ENCODE results near the gene PPM1M.

PPM1M gene

GRCh38 chr3:52243791-52244628, 1.5 kb upstream of the PPM1M start (continued):
- TF ChIP-seq, protein P1, sequence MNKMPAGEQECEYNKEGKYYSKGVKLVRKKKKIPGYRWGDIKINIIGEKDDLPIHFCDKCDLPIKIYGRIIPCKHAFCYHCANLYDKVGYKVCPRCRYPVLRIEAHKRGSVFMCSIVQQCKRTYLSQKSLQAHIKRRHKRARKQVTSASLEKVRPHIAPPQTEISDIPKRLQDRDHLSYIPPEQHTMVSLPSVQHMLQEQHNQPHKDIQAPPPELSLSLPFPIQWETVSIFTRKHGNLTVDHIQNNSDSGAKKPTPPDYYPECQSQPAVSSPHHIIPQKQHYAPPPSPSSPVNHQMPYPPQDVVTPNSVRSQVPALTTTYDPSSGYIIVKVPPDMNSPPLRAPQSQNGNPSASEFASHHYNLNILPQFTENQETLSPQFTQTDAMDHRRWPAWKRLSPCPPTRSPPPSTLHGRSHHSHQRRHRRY (tag by site-specific recombination; IDR thresholded peaks at IDR 0.05), result no peak
- TF ChIP-seq, protein P2, sequence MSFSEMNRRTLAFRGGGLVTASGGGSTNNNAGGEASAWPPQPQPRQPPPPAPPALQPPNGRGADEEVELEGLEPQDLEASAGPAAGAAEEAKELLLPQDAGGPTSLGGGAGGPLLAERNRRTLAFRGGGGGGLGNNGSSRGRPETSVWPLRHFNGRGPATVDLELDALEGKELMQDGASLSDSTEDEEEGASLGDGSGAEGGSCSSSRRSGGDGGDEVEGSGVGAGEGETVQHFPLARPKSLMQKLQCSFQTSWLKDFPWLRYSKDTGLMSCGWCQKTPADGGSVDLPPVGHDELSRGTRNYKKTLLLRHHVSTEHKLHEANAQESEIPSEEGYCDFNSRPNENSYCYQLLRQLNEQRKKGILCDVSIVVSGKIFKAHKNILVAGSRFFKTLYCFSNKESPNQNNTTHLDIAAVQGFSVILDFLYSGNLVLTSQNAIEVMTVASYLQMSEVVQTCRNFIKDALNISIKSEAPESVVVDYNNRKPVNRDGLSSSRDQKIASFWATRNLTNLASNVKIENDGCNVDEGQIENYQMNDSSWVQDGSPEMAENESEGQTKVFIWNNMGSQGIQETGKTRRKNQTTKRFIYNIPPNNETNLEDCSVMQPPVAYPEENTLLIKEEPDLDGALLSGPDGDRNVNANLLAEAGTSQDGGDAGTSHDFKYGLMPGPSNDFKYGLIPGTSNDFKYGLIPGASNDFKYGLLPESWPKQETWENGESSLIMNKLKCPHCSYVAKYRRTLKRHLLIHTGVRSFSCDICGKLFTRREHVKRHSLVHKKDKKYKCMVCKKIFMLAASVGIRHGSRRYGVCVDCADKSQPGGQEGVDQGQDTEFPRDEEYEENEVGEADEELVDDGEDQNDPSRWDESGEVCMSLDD (tag by site-specific recombination; IDR thresholded peaks at IDR 0.05), result no peak

GRCh38 chr3:52246264-52246620, 683 bp downstream of the PPM1M start:
- no peaks in the 10 kb centered on the region; the same call in 1 of the 2 replicates for H3K4me1 ChIP-seq (ENCODE audit: control insufficient read depth, insufficient read depth, low read length)
- 0 out of 2 replicates have a peak, but pooled peaks have one; percentile 5 for TF ChIP-seq ZBTB20 (tag by site-specific recombination; IDR thresholded peaks at IDR 0.05)
- TF ChIP-seq ZNF335 (tag by site-specific recombination; conservative IDR thresholded peaks at IDR 0.05), result 0 out of 2 replicates have a peak, but pooled peaks have one; percentile 29
- TF ChIP-seq ZNF785 (tag by site-specific recombination; IDR thresholded peaks at IDR 0.05), result no peak
- 0 out of 2 replicates have a peak, but pooled peaks have one; percentile 6 for TF ChIP-seq SCRT2 (tag by site-specific recombination; IDR thresholded peaks at IDR 0.05)
- TF ChIP-seq ZNF211 (tag by site-specific recombination; IDR thresholded peaks at IDR 0.05; ENCODE audit: low read depth), result no peak
- H3K36me3 ChIP-seq (ENCODE audit: control insufficient read depth in 2 of 2, insufficient read depth in 1 of 2, low read length in 2 of 2), result peaks cover 0 to 34% of the 10 kb centered on the region in 2 experiments; a peak in 2 of 3 replicates
- no peak overlapping the region; the same call in 1 of the 2 replicates for H3K27ac ChIP-seq (ENCODE audit: extremely low read depth, low read depth, low read length)
- POLR2A ChIA-PET, result interaction anchor here (0.6 to 1.0 kb wide), 2 partner anchors 9 to 13 kb away, joined by 3 read pairs; no protein-coding TSS in a partner anchor
- CTCF ChIA-PET, result no interaction called here
- peak overlapping the region; percentile 21; the same call in 1 of the 2 replicates for H3K4me3 ChIP-seq (ENCODE audit: low read depth, low read length)
- H3K9me3 ChIP-seq (ENCODE audit: control insufficient read depth, insufficient read depth, low read depth, low read length), result no peaks in the 10 kb centered on the region

GRCh38 chr3:52246728-52247408, 1.3 kb downstream of the PPM1M start:
- TF ChIP-seq ZBTB8A (tag by site-specific recombination; IDR thresholded peaks at IDR 0.05) (0 out of 2 replicates have a peak, but pooled peaks have one; percentile 23), ZNF513 (tag by site-specific recombination; IDR thresholded peaks at IDR 0.05) (no peak)
- Histone ChIP-seq H3K27ac (ENCODE audit: extremely low read depth, low read depth, low read length) (no peak overlapping the region), H3K4me1 (ENCODE audit: control insufficient read depth, insufficient read depth, low read length) (no peaks in the 10 kb centered on the region; the same call in 1 of the 2 replicates), H3K9me3 (ENCODE audit: control insufficient read depth, insufficient read depth, low read depth, low read length) (no peaks in the 10 kb centered on the region), H3K4me3 (ENCODE audit: low read depth, low read length) (no peak overlapping the region), H3K36me3 (ENCODE audit: control insufficient read depth in 2 of 2, insufficient read depth in 1 of 2, low read length in 2 of 2) (peaks cover under 1 to 38% of the 10 kb centered on the region in 2 experiments; a peak in 2 of 3 replicates)
- ChIA-PET CTCF (no interaction called here), POLR2A (interaction anchor here (0.7 kb wide), 1 partner anchor 8 kb away, joined by 3 read pairs; no protein-coding TSS in a partner anchor)

Measured in HEK293 (cell line).